Embryonic facial prominence (tissue), 1 donor: Measurements from ENCODE around the gene CXCR3.

Experiments used
- DNase-seq: peaks from one replicate; pipeline ENCODE4 v3.0.0-alpha.2; 2016; ENCODE audit errors: extremely low spot score

Gene CXCR3

GRCh38 chrX:71637253-71637618 is 18.9 kb upstream of the CXCR3 start:
- DNase-seq: no peak

GRCh38 chrX:71636438-71637252 is 18.3 kb upstream of the CXCR3 start:
- DNase-seq: no peak

- DNase-seq: no peak
These were observed 16.1 kb upstream of the CXCR3 start for GRCh38 chrX:71634366-71634765.

- DNase-seq: no peak
These were observed 14.8 kb upstream of the CXCR3 start for GRCh38 chrX:71632923-71633657.

GRCh38 chrX:71629467-71629866 is 11.2 kb upstream of the CXCR3 start:
- no peak for DNase-seq

GRCh38 chrX:71627588-71628404 is 9.5 kb upstream of the CXCR3 start:
- DNase-seq: no peak

- no peak for DNase-seq
These were observed 8.3 kb upstream of the CXCR3 start for GRCh38 chrX:71626576-71626975.

- no peak for DNase-seq
These were observed 7.2 kb upstream of the CXCR3 start for GRCh38 chrX:71625471-71625870.

- no peak for DNase-seq
These were observed 5.4 kb upstream of the CXCR3 start for GRCh38 chrX:71623714-71624113.

GRCh38 chrX:71622576-71623450 is 4.5 kb upstream of the CXCR3 start:
- no peak for DNase-seq

GRCh38 chrX:71622032-71622575 is 3.8 kb upstream of the CXCR3 start:
- no peak for DNase-seq

GRCh38 chrX:71621603-71622002 is 3.3 kb upstream of the CXCR3 start:
- DNase-seq: no peak

- DNase-seq: no peak
These were observed 1.7 kb upstream of the CXCR3 start for GRCh38 chrX:71619986-71620385.

GRCh38 chrX:71619193-71619592 is 882 bp upstream of the CXCR3 start:
- DNase-seq: no peak

- DNase-seq: no peak
These were observed 476 bp upstream of the CXCR3 start for GRCh38 chrX:71618787-71619186.

- no peak for DNase-seq
These were observed 569 bp downstream of the CXCR3 start for GRCh38 chrX:71617742-71618141.

- DNase-seq: no peak
These were observed 1.4 kb downstream of the CXCR3 start for GRCh38 chrX:71616672-71617529.

GRCh38 chrX:71615954-71616353 is 2.4 kb downstream of the CXCR3 start:
- DNase-seq: no peak

- DNase-seq: no peak
These were observed 3.3 kb downstream of the CXCR3 start for GRCh38 chrX:71615056-71615455.

- no peak for DNase-seq
These were observed 6.1 kb downstream of the CXCR3 start for GRCh38 chrX:71612256-71612655.
